Hepatocyte (in vitro differentiated cells): ENCODE measurements around the gene MYO18B. TPM values are rescaled to one million over a fixed set of nuclear protein-coding genes. Genes with fewer than 3 reads are reported as not detected.
A peak's percentile ranks its signal among the peaks of the same experiment; 100 is the strongest.

Source experiments
- DNase-seq: peaks from one replicate; pipeline ENCODE4 v3.0.0-alpha.2; 2016; ENCODE audit warnings: low spot score
- H2AFZ ChIP-seq: fragments of 200-600 bp; sonication (generic); 2 replicates; pipeline ENCODE4 v1.6.0; 2016; ENCODE audit warnings: antibody characterized with exemption, mild to moderate bottlenecking
- H3K27ac ChIP-seq: fragments of 200-600 bp; sonication (generic); 2 replicates; pipeline ENCODE4 v1.5.1; 2016; ENCODE audit warnings: mild to moderate bottlenecking
- H3K27me3 ChIP-seq: fragments of 200-600 bp; sonication (generic); 2 replicates; pipeline ENCODE4 v1.6.1; 2016
- H3K36me3 ChIP-seq: fragments of 200-600 bp; sonication (generic); replicated peaks from 2 replicates; pipeline ENCODE4 v1.5.1; 2016; ENCODE audit warnings: low read depth; ENCODE audit not compliant: insufficient read depth
- H3K4me1 ChIP-seq: fragments of 200-600 bp; sonication (generic); 2 replicates; pipeline ENCODE4 v1.5.1; 2016; ENCODE audit warnings: mild to moderate bottlenecking, moderate library complexity; ENCODE audit not compliant: insufficient read depth
- H3K4me2 ChIP-seq: fragments of 200-600 bp; sonication (generic); 2 replicates; pipeline ENCODE4 v1.6.0; 2016
- H3K4me3 ChIP-seq: fragments of 200-600 bp; sonication (generic); 2 replicates; pipeline ENCODE4 v1.5.1; 2016; ENCODE audit warnings: mild to moderate bottlenecking
- H3K79me2 ChIP-seq: fragments of 200-600 bp; sonication (generic); 2 replicates; pipeline ENCODE4 v1.6.0; 2017; ENCODE audit warnings: mild to moderate bottlenecking
- H3K9me2 ChIP-seq: fragments of 200-600 bp; sonication (generic); replicated peaks from 2 replicates; pipeline ENCODE4 v1.6.0; 2017; ENCODE audit warnings: mild to moderate bottlenecking; ENCODE audit not compliant: insufficient read depth
- H3K9me3 ChIP-seq: fragments of 200-600 bp; sonication (generic); 2 replicates; pipeline ENCODE4 v1.5.1; 2016; ENCODE audit warnings: low read depth, mild to moderate bottlenecking
- H4K20me1 ChIP-seq: fragments of 200-600 bp; sonication (generic); 2 replicates; pipeline ENCODE4 v1.6.0; 2016; ENCODE audit warnings: mild to moderate bottlenecking; ENCODE audit not compliant: insufficient read depth, poor library complexity, severe bottlenecking
- EZH2 ChIP-seq: fragments of 200-600 bp; sonication (generic); IDR thresholded peaks from 2 replicates; pipeline ENCODE4 v1.6.1; 2016; ENCODE audit warnings: antibody characterized with exemption, mild to moderate bottlenecking, borderline replicate concordance
- EZH2phosphoT487 ChIP-seq: fragments of 200-600 bp; sonication (generic); IDR thresholded peaks from one replicate; pipeline ENCODE4 v1.6.1; 2018; ENCODE audit warnings: antibody characterized with exemption, mild to moderate bottlenecking, low read depth, moderate library complexity; ENCODE audit not compliant: unreplicated experiment, severe bottlenecking
- WGBS: methylation state at CpG from one replicate; pipeline ENCODE4 v1.1.6; 2016; ENCODE audit warnings: low lambda C conversion rate; ENCODE audit errors: missing lambda C conversion rate; 5-methylcytosine and 5-hydroxymethylcytosine counted together
- polyA plus RNA-seq: library from polyadenylated mRNA; unstranded; fragments of >200 nt; fragmentation: Nextera tagmentation; extraction: Ambion mirVana; gene quantifications from 2 replicates; pipeline ENCODE4 v1.2.1, GENCODE V29; 2016
- total RNA-seq: library from RNA; depleted of rRNA; stranded (reverse); fragments of >200 nt; gene quantifications from 2 replicates; pipeline ENCODE4 v1.2.3, GENCODE V29; 2014
- TF ChIP-seq, protein P1 (sequence below): fragments of 200-600 bp; sonication (generic); IDR thresholded peaks from 2 replicates; pipeline ENCODE4 v1.5.1; 2016; ENCODE audit warnings: antibody characterized with exemption, mild to moderate bottlenecking; ENCODE audit not compliant: poor library complexity

The MYO18B gene
- total and polyA plus RNA-seq, 2 experiments from 2014 or later = 0.23 TPM; not detected in 1

DNA sequence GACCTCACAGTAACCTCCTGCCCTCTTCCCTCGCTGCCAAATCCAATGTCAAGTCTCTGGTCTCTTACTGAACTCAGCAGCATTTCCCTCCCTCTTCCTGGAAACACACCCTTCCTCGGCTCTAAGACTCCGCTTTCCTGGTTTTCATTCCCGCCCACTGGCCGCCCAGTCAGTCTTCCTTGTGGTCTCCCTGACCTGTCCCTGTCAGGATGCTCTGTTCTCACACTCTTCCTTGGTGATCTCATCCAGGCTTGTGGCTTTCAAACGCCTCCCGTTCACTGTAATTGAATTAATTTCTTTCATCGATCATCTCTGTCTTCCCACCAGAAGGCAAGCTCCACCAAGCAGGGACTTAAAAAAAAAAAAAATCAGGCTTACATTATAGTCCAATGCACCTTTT lies 33.5 kb downstream of the MYO18B start:
- no peak overlapping the region for H3K4me2 ChIP-seq
- H3K27me3 ChIP-seq = no peaks in the 10 kb centered on the region
- no peaks in the 10 kb centered on the region for H3K4me1 ChIP-seq
- no peaks in the 10 kb centered on the region for H3K79me2 ChIP-seq
- WGBS = 49% methylated on average over 8 of the region's 8 CpGs
- H3K36me3 ChIP-seq = no peaks in the 10 kb centered on the region
- H4K20me1 ChIP-seq = no peaks in the 10 kb centered on the region
- H3K27ac ChIP-seq = no peak overlapping the region
- TF ChIP-seq, protein P1, sequence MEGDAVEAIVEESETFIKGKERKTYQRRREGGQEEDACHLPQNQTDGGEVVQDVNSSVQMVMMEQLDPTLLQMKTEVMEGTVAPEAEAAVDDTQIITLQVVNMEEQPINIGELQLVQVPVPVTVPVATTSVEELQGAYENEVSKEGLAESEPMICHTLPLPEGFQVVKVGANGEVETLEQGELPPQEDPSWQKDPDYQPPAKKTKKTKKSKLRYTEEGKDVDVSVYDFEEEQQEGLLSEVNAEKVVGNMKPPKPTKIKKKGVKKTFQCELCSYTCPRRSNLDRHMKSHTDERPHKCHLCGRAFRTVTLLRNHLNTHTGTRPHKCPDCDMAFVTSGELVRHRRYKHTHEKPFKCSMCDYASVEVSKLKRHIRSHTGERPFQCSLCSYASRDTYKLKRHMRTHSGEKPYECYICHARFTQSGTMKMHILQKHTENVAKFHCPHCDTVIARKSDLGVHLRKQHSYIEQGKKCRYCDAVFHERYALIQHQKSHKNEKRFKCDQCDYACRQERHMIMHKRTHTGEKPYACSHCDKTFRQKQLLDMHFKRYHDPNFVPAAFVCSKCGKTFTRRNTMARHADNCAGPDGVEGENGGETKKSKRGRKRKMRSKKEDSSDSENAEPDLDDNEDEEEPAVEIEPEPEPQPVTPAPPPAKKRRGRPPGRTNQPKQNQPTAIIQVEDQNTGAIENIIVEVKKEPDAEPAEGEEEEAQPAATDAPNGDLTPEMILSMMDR = no peak
- H3K9me3 ChIP-seq = no peaks in the 10 kb centered on the region
- no peak overlapping the region for H3K4me3 ChIP-seq
- no peak for DNase-seq
- H3K9me2 ChIP-seq = no peaks in the 10 kb centered on the region
- H2AFZ ChIP-seq = no peak overlapping the region

DNA sequence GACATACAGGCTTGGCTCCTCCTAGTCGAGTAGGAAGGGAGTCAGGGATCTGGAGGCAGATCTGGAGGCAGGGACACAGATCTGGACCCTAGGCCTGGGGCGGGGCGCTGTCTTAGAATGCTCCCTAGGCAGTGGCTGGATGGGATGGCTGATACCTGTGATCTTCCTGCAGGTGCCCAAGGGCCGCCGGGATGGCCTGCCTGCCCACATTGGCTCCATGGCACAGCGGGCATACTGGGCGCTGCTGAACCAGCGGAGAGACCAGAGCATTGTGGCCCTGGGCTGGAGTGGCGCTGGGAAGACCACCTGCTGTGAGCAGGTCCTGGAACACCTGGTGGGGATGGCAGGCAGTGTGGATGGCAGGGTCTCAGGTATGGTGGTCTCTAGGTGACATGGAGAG lies 35.4 kb downstream of the MYO18B start:
- TF ChIP-seq EZH2phosphoT487 (no peak), EZH2 (no peak)
- TF ChIP-seq, protein P1 = no peak
- Histone ChIP-seq H3K9me3 (no peaks in the 10 kb centered on the region), H3K27me3 (no peaks in the 10 kb centered on the region), H3K36me3 (no peaks in the 10 kb centered on the region), H3K79me2 (no peaks in the 10 kb centered on the region), H2AFZ (no peak overlapping the region), H4K20me1 (no peaks in the 10 kb centered on the region), H3K27ac (no peak overlapping the region), H3K4me3 (no peak overlapping the region), H3K4me1 (no peaks in the 10 kb centered on the region), H3K4me2 (no peak overlapping the region), H3K9me2 (no peaks in the 10 kb centered on the region)
- DNase-seq = no peak
- WGBS = 92% methylated on average over 9 of the region's 9 CpGs

DNA sequence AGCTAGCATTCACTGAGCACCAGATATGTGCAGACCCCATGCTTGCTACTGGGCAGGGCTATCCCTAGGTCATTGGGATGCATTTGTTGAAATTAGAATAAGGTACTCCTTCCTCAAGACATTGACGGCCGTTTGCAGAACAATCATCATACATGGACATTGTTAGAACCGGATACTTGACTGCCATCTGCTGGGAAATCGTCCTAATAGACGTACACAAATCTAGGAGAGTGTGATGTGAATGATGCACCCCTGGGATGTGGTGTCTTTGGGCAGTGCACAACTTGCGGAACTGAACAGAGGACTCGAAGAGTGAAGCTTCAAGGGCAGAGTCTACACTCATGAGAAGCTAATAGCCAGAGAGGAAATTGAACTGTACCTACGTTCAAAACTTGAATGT lies 35.9 kb downstream of the MYO18B start:
- peak; percentile 55 for DNase-seq
- 43% methylated on average over 8 of the region's 8 CpGs for WGBS
- Histone ChIP-seq H3K9me2 (no peaks in the 10 kb centered on the region), H3K27me3 (no peaks in the 10 kb centered on the region), H3K27ac (no peak overlapping the region), H3K9me3 (no peaks in the 10 kb centered on the region), H3K4me2 (no peak overlapping the region), H2AFZ (no peak overlapping the region), H3K79me2 (no peaks in the 10 kb centered on the region), H3K4me3 (no peak overlapping the region), H3K36me3 (no peaks in the 10 kb centered on the region), H4K20me1 (no peaks in the 10 kb centered on the region), H3K4me1 (no peaks in the 10 kb centered on the region)
- TF ChIP-seq EZH2phosphoT487 = no peak
- TF ChIP-seq, protein P1 = peak; percentile 49

DNA sequence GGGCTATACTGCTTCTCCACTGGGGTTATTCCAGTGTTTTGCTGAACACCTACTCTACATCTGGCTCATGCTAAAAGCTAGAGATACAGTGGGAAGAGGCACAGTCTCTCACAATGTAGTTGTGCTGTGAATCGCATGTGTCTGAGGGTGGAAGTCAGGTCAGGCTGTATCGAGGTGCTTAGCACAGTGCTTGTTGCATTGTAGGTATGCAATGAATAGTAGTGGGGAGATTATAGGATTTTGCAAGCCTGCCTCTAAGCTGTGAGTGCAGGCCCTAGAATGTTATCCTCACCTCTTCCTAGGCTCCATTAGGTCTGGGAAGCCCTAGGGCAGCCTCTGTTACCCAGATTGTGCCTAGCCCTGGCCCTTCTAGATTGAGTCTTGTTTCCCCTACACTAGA lies 37.4 kb downstream of the MYO18B start:
- H4K20me1 ChIP-seq = no peaks in the 10 kb centered on the region
- H3K4me1 ChIP-seq = no peaks in the 10 kb centered on the region
- no peaks in the 10 kb centered on the region for H3K27me3 ChIP-seq
- 94% methylated on average over 2 of the region's 2 CpGs for WGBS
- no peaks in the 10 kb centered on the region for H3K79me2 ChIP-seq
- no peaks in the 10 kb centered on the region for H3K9me3 ChIP-seq
- no peak for DNase-seq
- no peaks in the 10 kb centered on the region for H3K9me2 ChIP-seq
- H3K27ac ChIP-seq = no peak overlapping the region
- no peak overlapping the region for H3K4me2 ChIP-seq
- H3K36me3 ChIP-seq = no peaks in the 10 kb centered on the region
- no peak overlapping the region for H2AFZ ChIP-seq
- no peak overlapping the region for H3K4me3 ChIP-seq
- TF ChIP-seq, protein P1 = no peak
- no peak for TF ChIP-seq EZH2
- TF ChIP-seq EZH2phosphoT487 = no peak
